Choroid plexus epithelial cell (primary cell): ENCODE results near the gene ZNF282.
"Not testable (repeated sequence)": the region's sequence is repeated elsewhere in the genome, so short reads cannot be mapped to it uniquely, and the experiment has no call there.

Experiments used
- DNase-seq: peaks from one replicate; pipeline ENCODE4 v3.0.0-alpha.2; 2010; ENCODE audit warnings: low read depth
- H3K4me3 ChIP-seq: 2 replicates; pipeline ENCODE4 v1.5.1; 2011; ENCODE audit warnings: low read depth, mild to moderate bottlenecking, control low read depth, low read length, moderate library complexity
- TF ChIP-seq, protein P1 (sequence below): conservative IDR thresholded peaks from 2 replicates; pipeline ENCODE4 v1.5.1; 2011; ENCODE audit warnings: low read depth, mild to moderate bottlenecking, control low read depth, inconsistent platforms, low read length, moderate library complexity

ZNF282 gene

DNA sequence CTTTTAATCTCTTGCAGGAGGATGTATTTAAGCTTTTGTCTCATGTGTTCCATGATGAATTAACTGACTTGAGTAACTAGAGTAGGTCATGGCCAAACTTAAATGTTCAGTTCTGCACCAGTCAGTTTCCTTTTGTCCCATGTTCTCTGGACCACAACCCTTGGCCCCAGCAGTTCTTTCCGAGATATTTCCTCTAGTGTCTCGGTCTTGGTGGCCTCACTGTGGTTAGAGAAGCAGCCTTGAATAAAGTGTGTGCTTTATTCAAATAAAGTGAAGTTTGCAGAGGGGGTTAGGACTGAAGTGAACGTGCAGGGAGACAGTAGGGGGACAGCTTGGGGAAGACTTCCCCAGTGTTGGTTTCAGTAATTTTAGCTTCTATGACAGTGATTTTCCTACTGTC lies 53.4 kb downstream of the ZNF282 start:
- H3K4me3 ChIP-seq, result no peak overlapping the region
- TF ChIP-seq, protein P1, sequence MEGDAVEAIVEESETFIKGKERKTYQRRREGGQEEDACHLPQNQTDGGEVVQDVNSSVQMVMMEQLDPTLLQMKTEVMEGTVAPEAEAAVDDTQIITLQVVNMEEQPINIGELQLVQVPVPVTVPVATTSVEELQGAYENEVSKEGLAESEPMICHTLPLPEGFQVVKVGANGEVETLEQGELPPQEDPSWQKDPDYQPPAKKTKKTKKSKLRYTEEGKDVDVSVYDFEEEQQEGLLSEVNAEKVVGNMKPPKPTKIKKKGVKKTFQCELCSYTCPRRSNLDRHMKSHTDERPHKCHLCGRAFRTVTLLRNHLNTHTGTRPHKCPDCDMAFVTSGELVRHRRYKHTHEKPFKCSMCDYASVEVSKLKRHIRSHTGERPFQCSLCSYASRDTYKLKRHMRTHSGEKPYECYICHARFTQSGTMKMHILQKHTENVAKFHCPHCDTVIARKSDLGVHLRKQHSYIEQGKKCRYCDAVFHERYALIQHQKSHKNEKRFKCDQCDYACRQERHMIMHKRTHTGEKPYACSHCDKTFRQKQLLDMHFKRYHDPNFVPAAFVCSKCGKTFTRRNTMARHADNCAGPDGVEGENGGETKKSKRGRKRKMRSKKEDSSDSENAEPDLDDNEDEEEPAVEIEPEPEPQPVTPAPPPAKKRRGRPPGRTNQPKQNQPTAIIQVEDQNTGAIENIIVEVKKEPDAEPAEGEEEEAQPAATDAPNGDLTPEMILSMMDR, result no peak
- DNase-seq, result no peak

- not testable (repeated sequence) for DNase-seq, H3K4me3 ChIP-seq
These were observed 54.8 kb downstream of the ZNF282 start for GRCh38 chr7:149250151-149250550.

GRCh38 chr7:149251518-149251917 lies 56.2 kb downstream of the ZNF282 start:
- not testable (repeated sequence) for DNase-seq, H3K4me3 ChIP-seq

- DNase-seq, result no peak
- TF ChIP-seq, protein P1, result no peak
- H3K4me3 ChIP-seq, result no peak overlapping the region
These were observed 57.0 kb downstream of the ZNF282 start for GRCh38 chr7:149252378-149252777.

- no peak for DNase-seq
- H3K4me3 ChIP-seq, result no peak overlapping the region
- TF ChIP-seq, protein P1, result no peak
These were observed 58.3 kb downstream of the ZNF282 start for GRCh38 chr7:149253665-149254064.

DNA sequence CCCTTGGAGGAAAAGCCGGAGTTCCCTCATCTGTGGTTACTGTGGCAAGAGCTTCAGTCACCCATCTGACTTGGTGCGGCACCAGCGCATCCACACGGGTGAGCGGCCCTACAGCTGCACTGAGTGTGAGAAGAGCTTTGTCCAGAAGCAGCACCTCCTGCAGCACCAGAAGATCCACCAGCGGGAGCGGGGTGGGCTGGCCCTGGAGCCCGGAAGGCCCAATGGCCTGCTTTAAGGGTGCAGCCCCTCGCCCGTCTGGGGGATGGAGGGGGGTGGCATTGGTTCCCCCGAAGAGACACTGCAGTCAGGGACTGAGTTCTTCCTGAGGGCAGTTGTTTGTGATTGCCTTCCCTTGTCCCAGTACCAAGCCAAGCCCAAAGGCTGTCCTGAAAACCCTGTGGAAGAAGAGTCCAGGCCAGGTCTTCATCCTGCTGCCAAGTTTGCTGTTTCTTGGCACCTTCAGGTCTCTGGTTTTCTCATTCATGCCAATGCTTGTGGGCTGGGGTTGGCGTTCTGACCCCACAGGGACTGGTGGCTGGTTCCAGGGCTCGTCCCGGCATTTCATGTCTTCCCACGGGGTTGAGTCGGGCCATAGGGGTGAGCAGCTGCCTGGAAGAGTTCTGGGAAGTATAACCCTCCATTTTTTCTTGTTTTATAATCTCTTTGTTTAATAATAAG lies 59.0 kb downstream of the ZNF282 start:
- H3K4me3 ChIP-seq, result no peak overlapping the region
- no peak for DNase-seq
- TF ChIP-seq, protein P1, result no peak

DNA sequence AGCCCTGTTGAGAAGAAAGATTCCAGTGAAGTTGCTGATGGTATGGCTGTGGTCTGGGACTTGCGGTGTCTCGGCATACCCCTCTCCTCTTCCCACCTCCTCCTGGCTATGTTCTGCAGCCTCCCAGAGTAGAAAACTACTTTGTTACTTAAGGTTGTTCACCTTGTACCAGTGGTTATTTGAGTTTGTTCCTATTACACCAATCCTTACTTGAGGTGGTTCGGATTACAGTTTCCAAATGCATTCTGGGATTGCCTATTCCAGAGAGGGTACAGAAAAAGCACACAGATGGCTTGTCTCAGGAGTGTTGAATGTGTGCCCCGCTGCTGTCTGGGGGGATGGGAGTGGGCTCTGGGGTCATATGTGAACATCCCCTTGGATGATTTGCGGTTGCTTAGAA lies 59.8 kb downstream of the ZNF282 start:
- TF ChIP-seq, protein P1, result no peak
- H3K4me3 ChIP-seq, result no peak overlapping the region
- no peak for DNase-seq

GRCh38 chr7:149256568-149256967 lies 61.2 kb downstream of the ZNF282 start:
- TF ChIP-seq, protein P1, result no peak
- DNase-seq, result no peak
- no peak overlapping the region for H3K4me3 ChIP-seq
